ENCODE data around the gene RARA.

RARA gene

DNA sequence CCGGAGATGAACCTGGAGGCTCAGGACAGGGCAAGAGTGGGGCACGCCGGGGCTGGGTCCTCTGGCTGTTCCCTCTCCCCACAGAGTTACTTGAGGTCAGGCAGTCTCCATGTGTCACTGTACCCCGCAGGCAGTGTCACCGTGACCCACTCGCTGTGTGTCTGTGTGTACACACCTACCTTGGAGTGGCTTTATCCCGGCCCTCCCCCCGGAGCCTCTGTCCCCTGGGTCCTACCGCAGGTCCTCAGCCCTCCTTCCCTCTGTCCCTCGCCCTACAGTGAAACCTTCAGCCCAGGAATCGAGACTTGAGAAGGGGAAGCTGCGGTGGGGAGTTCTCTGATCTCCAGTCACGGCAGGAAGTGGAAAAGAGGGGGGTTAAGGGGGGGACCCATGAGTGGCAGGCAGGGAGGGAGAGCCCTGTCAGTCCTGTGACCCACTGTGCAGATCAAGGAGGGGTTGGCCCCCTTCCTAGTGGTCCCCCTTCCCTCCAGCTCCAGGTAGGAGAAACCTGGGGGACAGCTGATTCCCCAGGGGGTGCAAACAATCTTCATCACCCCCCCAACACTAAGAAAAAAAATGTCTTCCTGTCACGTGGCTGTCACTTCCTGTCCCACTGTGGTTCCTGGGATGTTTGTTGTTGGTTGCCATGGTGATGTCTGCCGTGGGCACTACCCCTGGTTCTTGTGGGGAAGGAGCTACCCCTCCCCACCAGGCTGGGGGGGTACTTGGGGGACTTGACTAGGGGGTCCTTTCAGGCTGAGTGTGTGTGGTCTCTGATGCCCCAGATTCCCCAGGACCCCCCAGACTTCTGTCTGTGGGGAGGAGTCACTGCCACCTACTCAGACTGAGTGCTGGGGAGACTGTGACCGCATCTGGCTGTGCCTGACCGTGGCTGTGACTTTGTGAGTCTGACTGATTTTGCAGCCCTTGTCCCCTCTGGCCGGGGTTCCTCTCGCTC is 13.7 kb downstream of the RARA start (continued):
- TF ChIP-seq, protein P1, sequence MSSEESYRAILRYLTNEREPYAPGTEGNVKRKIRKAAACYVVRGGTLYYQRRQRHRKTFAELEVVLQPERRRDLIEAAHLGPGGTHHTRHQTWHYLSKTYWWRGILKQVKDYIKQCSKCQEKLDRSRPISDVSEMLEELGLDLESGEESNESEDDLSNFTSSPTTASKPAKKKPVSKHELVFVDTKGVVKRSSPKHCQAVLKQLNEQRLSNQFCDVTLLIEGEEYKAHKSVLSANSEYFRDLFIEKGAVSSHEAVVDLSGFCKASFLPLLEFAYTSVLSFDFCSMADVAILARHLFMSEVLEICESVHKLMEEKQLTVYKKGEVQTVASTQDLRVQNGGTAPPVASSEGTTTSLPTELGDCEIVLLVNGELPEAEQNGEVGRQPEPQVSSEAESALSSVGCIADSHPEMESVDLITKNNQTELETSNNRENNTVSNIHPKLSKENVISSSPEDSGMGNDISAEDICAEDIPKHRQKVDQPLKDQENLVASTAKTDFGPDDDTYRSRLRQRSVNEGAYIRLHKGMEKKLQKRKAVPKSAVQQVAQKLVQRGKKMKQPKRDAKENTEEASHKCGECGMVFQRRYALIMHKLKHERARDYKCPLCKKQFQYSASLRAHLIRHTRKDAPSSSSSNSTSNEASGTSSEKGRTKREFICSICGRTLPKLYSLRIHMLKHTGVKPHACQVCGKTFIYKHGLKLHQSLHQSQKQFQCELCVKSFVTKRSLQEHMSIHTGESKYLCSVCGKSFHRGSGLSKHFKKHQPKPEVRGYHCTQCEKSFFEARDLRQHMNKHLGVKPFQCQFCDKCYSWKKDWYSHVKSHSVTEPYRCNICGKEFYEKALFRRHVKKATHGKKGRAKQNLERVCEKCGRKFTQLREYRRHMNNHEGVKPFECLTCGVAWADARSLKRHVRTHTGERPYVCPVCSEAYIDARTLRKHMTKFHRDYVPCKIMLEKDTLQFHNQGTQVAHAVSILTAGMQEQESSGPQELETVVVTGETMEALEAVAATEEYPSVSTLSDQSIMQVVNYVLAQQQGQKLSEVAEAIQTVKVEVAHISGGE (tag by site-specific recombination; conservative IDR thresholded peaks at IDR 0.05; ENCODE audit: low read depth), result peak; percentile 78
- TF ChIP-seq SP2 (tag by site-specific recombination; IDR thresholded peaks at IDR 0.05), result peak; percentile 66
- TF ChIP-seq HOXA7 (CRISPR knock-in tag; IDR thresholded peaks at IDR 0.05; ENCODE audit: borderline replicate concordance), result no peak
- peak; percentile 40; the same call in 1 of the 2 replicates for TF ChIP-seq ZNF76 (tag by site-specific recombination; IDR thresholded peaks at IDR 0.05; ENCODE audit: borderline replicate concordance, low read depth)
- peak; percentile 83 for TF ChIP-seq GLIS2 (tag by site-specific recombination; IDR thresholded peaks at IDR 0.05)
- peak; percentile 58 for TF ChIP-seq ZNF629 (tag by site-specific recombination; IDR thresholded peaks at IDR 0.05)
- TF ChIP-seq GLIS1 (tag by site-specific recombination; IDR thresholded peaks at IDR 0.05), result peak; percentile 79
- TF ChIP-seq, protein P2, sequence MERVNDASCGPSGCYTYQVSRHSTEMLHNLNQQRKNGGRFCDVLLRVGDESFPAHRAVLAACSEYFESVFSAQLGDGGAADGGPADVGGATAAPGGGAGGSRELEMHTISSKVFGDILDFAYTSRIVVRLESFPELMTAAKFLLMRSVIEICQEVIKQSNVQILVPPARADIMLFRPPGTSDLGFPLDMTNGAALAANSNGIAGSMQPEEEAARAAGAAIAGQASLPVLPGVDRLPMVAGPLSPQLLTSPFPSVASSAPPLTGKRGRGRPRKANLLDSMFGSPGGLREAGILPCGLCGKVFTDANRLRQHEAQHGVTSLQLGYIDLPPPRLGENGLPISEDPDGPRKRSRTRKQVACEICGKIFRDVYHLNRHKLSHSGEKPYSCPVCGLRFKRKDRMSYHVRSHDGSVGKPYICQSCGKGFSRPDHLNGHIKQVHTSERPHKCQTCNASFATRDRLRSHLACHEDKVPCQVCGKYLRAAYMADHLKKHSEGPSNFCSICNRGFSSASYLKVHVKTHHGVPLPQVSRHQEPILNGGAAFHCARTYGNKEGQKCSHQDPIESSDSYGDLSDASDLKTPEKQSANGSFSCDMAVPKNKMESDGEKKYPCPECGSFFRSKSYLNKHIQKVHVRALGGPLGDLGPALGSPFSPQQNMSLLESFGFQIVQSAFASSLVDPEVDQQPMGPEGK (tag by site-specific recombination; IDR thresholded peaks at IDR 0.05), result peak; percentile 97
- no peak for TF ChIP-seq ZNF600 (tag by site-specific recombination; IDR thresholded peaks at IDR 0.05)
- TF ChIP-seq, protein P3, sequence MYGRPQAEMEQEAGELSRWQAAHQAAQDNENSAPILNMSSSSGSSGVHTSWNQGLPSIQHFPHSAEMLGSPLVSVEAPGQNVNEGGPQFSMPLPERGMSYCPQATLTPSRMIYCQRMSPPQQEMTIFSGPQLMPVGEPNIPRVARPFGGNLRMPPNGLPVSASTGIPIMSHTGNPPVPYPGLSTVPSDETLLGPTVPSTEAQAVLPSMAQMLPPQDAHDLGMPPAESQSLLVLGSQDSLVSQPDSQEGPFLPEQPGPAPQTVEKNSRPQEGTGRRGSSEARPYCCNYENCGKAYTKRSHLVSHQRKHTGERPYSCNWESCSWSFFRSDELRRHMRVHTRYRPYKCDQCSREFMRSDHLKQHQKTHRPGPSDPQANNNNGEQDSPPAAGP (tag by site-specific recombination; IDR thresholded peaks at IDR 0.05), result 0 out of 2 replicates have a peak, but pooled peaks have one; percentile 22
- TF ChIP-seq ZFP69B (tag by site-specific recombination; IDR thresholded peaks at IDR 0.05), result no peak
- TF ChIP-seq ZNF223 (tag by site-specific recombination; IDR thresholded peaks at IDR 0.05), result no peak
- 0 out of 2 replicates have a peak, but pooled peaks have one; percentile 19 for TF ChIP-seq SP3 (tag by site-specific recombination; IDR thresholded peaks at IDR 0.05)
- TF ChIP-seq ZNF423 (tag by site-specific recombination; IDR thresholded peaks at IDR 0.05), result no peak
- 0 out of 2 replicates have a peak, but pooled peaks have one; percentile 22 for TF ChIP-seq ZNF341 (tag by site-specific recombination; IDR thresholded peaks at IDR 0.05; ENCODE audit: low read depth)

- Histone ChIP-seq H3K9me3 (ENCODE audit: control insufficient read depth, insufficient read depth, low read depth, low read length) (no peaks in the 10 kb centered on the region), H3K4me1 (ENCODE audit: control insufficient read depth, insufficient read depth, low read length) (peaks cover 32% of the 10 kb centered on the region), H3K27ac (ENCODE audit: extremely low read depth, low read depth, low read length) (no peak overlapping the region), H3K4me3 (ENCODE audit: low read depth, low read length) (no peak overlapping the region), H3K36me3 (ENCODE audit: control insufficient read depth in 2 of 2, insufficient read depth in 1 of 2, low read length in 2 of 2) (no peaks in the 10 kb centered on the region)
- ChIA-PET CTCF (interaction anchor here (0.9 to 1.0 kb wide), 2 partner anchors 18 to 236 kb away, joined by 3 read pairs; no protein-coding TSS in a partner anchor), POLR2A (interaction anchor here (0.9 to 1.6 kb wide), 4 partner anchors 10 to 94 kb away, joined by 3 read pairs; partner anchors contain the start of gene TOP2A)
- TF ChIP-seq ZNF449 (tag by site-specific recombination; IDR thresholded peaks at IDR 0.05), result peak; percentile 90
- TF ChIP-seq, protein P4, sequence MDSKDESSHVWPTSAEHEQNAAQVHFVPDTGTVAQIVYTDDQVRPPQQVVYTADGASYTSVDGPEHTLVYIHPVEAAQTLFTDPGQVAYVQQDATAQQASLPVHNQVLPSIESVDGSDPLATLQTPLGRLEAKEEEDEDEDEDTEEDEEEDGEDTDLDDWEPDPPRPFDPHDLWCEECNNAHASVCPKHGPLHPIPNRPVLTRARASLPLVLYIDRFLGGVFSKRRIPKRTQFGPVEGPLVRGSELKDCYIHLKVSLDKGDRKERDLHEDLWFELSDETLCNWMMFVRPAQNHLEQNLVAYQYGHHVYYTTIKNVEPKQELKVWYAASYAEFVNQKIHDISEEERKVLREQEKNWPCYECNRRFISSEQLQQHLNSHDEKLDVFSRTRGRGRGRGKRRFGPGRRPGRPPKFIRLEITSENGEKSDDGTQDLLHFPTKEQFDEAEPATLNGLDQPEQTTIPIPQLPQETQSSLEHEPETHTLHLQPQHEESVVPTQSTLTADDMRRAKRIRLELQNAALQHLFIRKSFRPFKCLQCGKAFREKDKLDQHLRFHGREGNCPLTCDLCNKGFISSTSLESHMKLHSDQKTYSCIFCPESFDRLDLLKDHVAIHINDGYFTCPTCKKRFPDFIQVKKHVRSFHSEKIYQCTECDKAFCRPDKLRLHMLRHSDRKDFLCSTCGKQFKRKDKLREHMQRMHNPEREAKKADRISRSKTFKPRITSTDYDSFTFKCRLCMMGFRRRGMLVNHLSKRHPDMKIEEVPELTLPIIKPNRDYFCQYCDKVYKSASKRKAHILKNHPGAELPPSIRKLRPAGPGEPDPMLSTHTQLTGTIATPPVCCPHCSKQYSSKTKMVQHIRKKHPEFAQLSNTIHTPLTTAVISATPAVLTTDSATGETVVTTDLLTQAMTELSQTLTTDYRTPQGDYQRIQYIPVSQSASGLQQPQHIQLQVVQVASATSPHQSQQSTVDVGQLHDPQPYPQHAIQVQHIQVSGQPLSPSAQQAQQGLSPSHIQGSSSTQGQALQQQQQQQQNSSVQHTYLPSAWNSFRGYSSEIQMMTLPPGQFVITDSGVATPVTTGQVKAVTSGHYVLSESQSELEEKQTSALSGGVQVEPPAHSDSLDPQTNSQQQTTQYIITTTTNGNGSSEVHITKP (tag by site-specific recombination; IDR thresholded peaks at IDR 0.05), result no peak
Measured at GRCh38 chr17:40323391-40324381, 14.7 kb downstream of the RARA start.
